ENCODE results near the gene GRXCR1.

DNA sequence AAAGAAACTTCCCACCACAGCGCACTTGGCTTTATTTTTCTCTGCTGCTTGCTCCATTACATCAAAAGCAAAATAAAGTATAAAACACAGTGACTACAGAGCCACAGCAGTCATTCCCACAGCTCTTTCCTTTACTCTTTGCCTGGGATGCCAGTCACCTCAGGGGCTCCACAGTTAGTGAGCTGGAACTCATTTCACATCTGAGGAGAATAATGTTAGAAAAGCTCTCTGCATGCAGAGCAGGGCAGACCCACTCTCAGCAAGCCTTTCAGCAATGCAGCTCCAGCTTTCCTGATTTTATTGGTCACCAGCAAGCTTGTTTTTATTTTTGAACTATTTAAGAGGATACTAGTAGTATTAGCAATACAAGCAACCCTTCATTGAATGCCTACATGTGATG lies 13.8 kb downstream of the GRXCR1 start:
- TF ChIP-seq, protein P1, sequence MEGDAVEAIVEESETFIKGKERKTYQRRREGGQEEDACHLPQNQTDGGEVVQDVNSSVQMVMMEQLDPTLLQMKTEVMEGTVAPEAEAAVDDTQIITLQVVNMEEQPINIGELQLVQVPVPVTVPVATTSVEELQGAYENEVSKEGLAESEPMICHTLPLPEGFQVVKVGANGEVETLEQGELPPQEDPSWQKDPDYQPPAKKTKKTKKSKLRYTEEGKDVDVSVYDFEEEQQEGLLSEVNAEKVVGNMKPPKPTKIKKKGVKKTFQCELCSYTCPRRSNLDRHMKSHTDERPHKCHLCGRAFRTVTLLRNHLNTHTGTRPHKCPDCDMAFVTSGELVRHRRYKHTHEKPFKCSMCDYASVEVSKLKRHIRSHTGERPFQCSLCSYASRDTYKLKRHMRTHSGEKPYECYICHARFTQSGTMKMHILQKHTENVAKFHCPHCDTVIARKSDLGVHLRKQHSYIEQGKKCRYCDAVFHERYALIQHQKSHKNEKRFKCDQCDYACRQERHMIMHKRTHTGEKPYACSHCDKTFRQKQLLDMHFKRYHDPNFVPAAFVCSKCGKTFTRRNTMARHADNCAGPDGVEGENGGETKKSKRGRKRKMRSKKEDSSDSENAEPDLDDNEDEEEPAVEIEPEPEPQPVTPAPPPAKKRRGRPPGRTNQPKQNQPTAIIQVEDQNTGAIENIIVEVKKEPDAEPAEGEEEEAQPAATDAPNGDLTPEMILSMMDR (conservative IDR thresholded peaks at IDR 0.05), result no peak
- TF ChIP-seq EZH2 (IDR thresholded peaks at IDR 0.05; ENCODE audit: low read depth), result no peak
